Liver (tissue), 9 donors: ENCODE measurements around the gene PSMD7. TPM values are rescaled to one million over a fixed set of nuclear protein-coding genes. Genes with fewer than 3 reads are reported as not detected.

Experiments
- DNase-seq: peaks from one replicate; pipeline ENCODE4 v3.0.0-alpha.2; 2017; ENCODE audit warnings: low spot score
- H3K27ac ChIP-seq, 2 donors: one replicate each; pipeline ENCODE4 v1.7.0; 2013; ENCODE audit warnings: inconsistent platforms in 2 of 2, low read length in 2 of 2, control low read depth in 1 of 2, low read depth in 1 of 2, mild to moderate bottlenecking in 1 of 2
- H3K27me3 ChIP-seq, 4 donors: one replicate each; pipeline versions ENCODE4 v1.6.1 to v1.7.0; 2013; ENCODE audit warnings: low read length in 3 of 4, inconsistent platforms in 1 of 4, mild to moderate bottlenecking in 1 of 4, moderate library complexity in 1 of 4; ENCODE audit not compliant: control insufficient read depth in 4 of 4, insufficient read depth in 4 of 4
- H3K36me3 ChIP-seq, 4 donors: one replicate each; pipeline versions ENCODE4 v1.6.1 to v1.7.0; 2013; ENCODE audit warnings: low read length in 3 of 4, mild to moderate bottlenecking in 3 of 4, low read depth in 1 of 4, moderate library complexity in 1 of 4; ENCODE audit not compliant: control insufficient read depth in 4 of 4, insufficient read depth in 3 of 4
- H3K4me1 ChIP-seq, 4 donors: one replicate each; pipeline versions ENCODE4 v1.6.1 to v1.7.0; 2013; ENCODE audit warnings: low read length in 3 of 4, mild to moderate bottlenecking in 3 of 4, moderate library complexity in 1 of 4; ENCODE audit not compliant: control insufficient read depth in 4 of 4, insufficient read depth in 4 of 4
- H3K4me3 ChIP-seq, 3 donors: one replicate each; pipeline versions ENCODE4 v1.6.1 to v1.7.0; 2013; ENCODE audit warnings: low read length in 3 of 3, control low read depth in 1 of 3, low read depth in 1 of 3, mild to moderate bottlenecking in 1 of 3
- H3K9ac ChIP-seq, 2 donors: one replicate each; pipeline ENCODE4 v1.7.0; 2013; ENCODE audit warnings: low read length in 2 of 2, mild to moderate bottlenecking in 2 of 2, moderate library complexity in 2 of 2, control low read depth in 1 of 2, low read depth in 1 of 2
- H3K9me3 ChIP-seq, 4 donors: one replicate each; pipeline versions ENCODE4 v1.6.1 to v1.7.0; 2013; ENCODE audit warnings: low read length in 3 of 4; ENCODE audit not compliant: control insufficient read depth in 4 of 4
- EGR1 ChIP-seq, 2 donors: IDR thresholded peaks; 2 replicates each; pipeline ENCODE4 v1.6.1; 2016 to 2018; ENCODE audit warnings: antibody characterized with exemption in 2 of 2, low read depth in 2 of 2
- FOXA1 ChIP-seq: IDR thresholded peaks from 2 replicates; pipeline ENCODE4 v1.6.1; 2016; ENCODE audit warnings: antibody characterized with exemption
- GABPA ChIP-seq, 2 donors: IDR thresholded peaks in 1 of 2; conservative IDR thresholded peaks in 1 of 2; 2 replicates each; pipeline ENCODE4 v1.6.1; 2016; ENCODE audit warnings: antibody characterized with exemption in 2 of 2, mild to moderate bottlenecking in 1 of 2, moderate library complexity in 1 of 2
- HNF4A ChIP-seq, 2 donors: conservative IDR thresholded peaks; 2 replicates each; pipeline ENCODE4 v1.6.1; 2016; ENCODE audit warnings: antibody characterized with exemption in 2 of 2, mild to moderate bottlenecking in 2 of 2
- HNF4G ChIP-seq: IDR thresholded peaks from 2 replicates; pipeline ENCODE4 v1.6.1; 2016; ENCODE audit warnings: antibody characterized with exemption
- JUND ChIP-seq, 2 donors: IDR thresholded peaks; 2 replicates each; pipeline ENCODE4 v1.6.1; 2016; ENCODE audit warnings: antibody characterized with exemption in 2 of 2
- NR2F2 ChIP-seq: IDR thresholded peaks from 2 replicates; pipeline ENCODE4 v1.6.1; 2016; ENCODE audit warnings: antibody characterized with exemption
- RAD21 ChIP-seq, 2 donors: IDR thresholded peaks; 2 replicates each; pipeline ENCODE4 v1.6.1; 2016; ENCODE audit warnings: antibody characterized with exemption in 2 of 2, mild to moderate bottlenecking in 2 of 2
- RXRA ChIP-seq, 2 donors: IDR thresholded peaks; 2 replicates each; pipeline ENCODE4 v1.6.1; 2017 to 2018; ENCODE audit warnings: antibody characterized with exemption in 2 of 2, mild to moderate bottlenecking in 1 of 2
- SP1 ChIP-seq: IDR thresholded peaks from 2 replicates; pipeline ENCODE4 v1.6.1; 2018; ENCODE audit warnings: antibody characterized with exemption, mild to moderate bottlenecking
- TAF1 ChIP-seq: conservative IDR thresholded peaks from 2 replicates; pipeline ENCODE4 v1.6.1; 2016; ENCODE audit warnings: antibody characterized with exemption, mild to moderate bottlenecking
- YY1 ChIP-seq: IDR thresholded peaks from 2 replicates; pipeline ENCODE4 v1.6.1; 2016; ENCODE audit warnings: antibody characterized with exemption, mild to moderate bottlenecking
- WGBS: extraction: QIAGEN DNeasy Blood & Tissue Kit; methylation state at CpG from one replicate; pipeline ENCODE4 v1.1.7; 2013; 5-methylcytosine and 5-hydroxymethylcytosine counted together
- polyA plus RNA-seq, 2 donors: library from polyadenylated mRNA; stranded (reverse) in 1 of 2; unstranded in 1 of 2; fragments of 200-250 nt in 1 of 2; fragments of >200 nt in 1 of 2; fragmentation: Nextera tagmentation in 1 of 2; extraction: Ambion mirVana in 1 of 2; gene quantifications; one replicate each; pipeline versions ENCODE4 v1.2.1 to v1.2.3, GENCODE V29; 2013 to 2015
- total RNA-seq, 2 donors: library from RNA; depleted of rRNA; stranded (reverse); fragments of >200 nt; gene quantifications; one replicate each; pipeline ENCODE4 v1.2.3, GENCODE V29; 2014
- TF ChIP-seq, protein P1 (sequence below): IDR thresholded peaks from 2 replicates; pipeline ENCODE4 v1.6.1; 2016; ENCODE audit warnings: antibody characterized with exemption
- TF ChIP-seq, protein P2 (sequence below): IDR thresholded peaks from 2 replicates; pipeline ENCODE4 v1.6.1; 2016; ENCODE audit warnings: antibody characterized with exemption
- TF ChIP-seq, protein P3 (sequence below): fragments of 150-350 bp; IDR thresholded peaks from 2 replicates; pipeline ENCODE4 v1.5.1; 2017; ENCODE audit warnings: improper control_type of control experiment, low read depth, low read length; ENCODE audit not compliant: missing input control
- TF ChIP-seq, protein P4 (sequence below): IDR thresholded peaks from 2 replicates; pipeline ENCODE4 v1.6.1; 2016; ENCODE audit warnings: antibody characterized with exemption
- TF ChIP-seq, protein P5 (sequence below): IDR thresholded peaks from 2 replicates; pipeline ENCODE4 v1.6.1; 2016; ENCODE audit warnings: antibody characterized with exemption, mild to moderate bottlenecking
- donor health status: healthy.
- donor health status: healthy.
- donor health status: healthy.
- donor health status: healthy.
- donor health status: healthy.

PSMD7 gene
- total and polyA plus RNA-seq, 4 donors, result 33.7 to 84.9 (median 60.9) TPM

DNA sequence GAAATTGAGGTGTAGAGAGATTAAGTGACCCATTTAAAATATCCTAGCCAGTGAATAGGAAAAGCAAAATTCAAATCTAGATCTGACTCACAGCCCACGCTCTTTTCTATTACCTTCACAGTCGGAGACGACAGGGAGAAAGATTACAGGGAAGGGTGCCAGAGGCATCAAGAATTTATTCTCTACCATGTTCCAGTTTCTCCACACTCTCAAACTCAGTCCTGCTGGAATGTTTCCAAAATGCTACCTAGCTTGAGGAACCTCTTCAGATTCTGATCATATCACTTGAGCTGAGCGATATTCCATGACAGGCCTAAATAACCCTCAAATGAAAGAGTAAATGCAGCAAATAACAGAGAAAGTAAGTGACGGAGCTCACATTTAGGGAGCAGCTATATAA, 5.4 kb upstream of the PSMD7 start:
- no peak overlapping the region for H3K9ac ChIP-seq
- H3K27me3 ChIP-seq, result no peaks in the 10 kb centered on the region
- WGBS, result 96% methylated on average over 5 of the region's 5 CpGs
- peak overlapping the region; percentile 6 to 75 for H3K27ac ChIP-seq
- peaks cover 0 to 4% (median 0%) of the 10 kb centered on the region in 4 donors for H3K9me3 ChIP-seq
- no peak overlapping the region for H3K4me3 ChIP-seq
- H3K4me1 ChIP-seq, result peaks cover 0 to 37% (median 31%) of the 10 kb centered on the region in 4 donors
- no peak for TF ChIP-seq TAF1
- no peak for TF ChIP-seq FOXA1
- no peak for TF ChIP-seq RXRA (IDR thresholded peaks at IDR 0.05)
- TF ChIP-seq RAD21 (IDR thresholded peaks at IDR 0.05), result no peak
- TF ChIP-seq, protein P1, sequence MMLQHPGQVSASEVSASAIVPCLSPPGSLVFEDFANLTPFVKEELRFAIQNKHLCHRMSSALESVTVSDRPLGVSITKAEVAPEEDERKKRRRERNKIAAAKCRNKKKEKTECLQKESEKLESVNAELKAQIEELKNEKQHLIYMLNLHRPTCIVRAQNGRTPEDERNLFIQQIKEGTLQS, result no peak
- TF ChIP-seq, protein P2, sequence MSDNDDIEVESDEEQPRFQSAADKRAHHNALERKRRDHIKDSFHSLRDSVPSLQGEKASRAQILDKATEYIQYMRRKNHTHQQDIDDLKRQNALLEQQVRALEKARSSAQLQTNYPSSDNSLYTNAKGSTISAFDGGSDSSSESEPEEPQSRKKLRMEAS, result no peak
- no peak for TF ChIP-seq SP1
- no peak for TF ChIP-seq HNF4G
- TF ChIP-seq JUND (IDR thresholded peaks at IDR 0.05), result no peak
- TF ChIP-seq HNF4A (conservative IDR thresholded peaks at IDR 0.05), result no peak
- TF ChIP-seq, protein P3, sequence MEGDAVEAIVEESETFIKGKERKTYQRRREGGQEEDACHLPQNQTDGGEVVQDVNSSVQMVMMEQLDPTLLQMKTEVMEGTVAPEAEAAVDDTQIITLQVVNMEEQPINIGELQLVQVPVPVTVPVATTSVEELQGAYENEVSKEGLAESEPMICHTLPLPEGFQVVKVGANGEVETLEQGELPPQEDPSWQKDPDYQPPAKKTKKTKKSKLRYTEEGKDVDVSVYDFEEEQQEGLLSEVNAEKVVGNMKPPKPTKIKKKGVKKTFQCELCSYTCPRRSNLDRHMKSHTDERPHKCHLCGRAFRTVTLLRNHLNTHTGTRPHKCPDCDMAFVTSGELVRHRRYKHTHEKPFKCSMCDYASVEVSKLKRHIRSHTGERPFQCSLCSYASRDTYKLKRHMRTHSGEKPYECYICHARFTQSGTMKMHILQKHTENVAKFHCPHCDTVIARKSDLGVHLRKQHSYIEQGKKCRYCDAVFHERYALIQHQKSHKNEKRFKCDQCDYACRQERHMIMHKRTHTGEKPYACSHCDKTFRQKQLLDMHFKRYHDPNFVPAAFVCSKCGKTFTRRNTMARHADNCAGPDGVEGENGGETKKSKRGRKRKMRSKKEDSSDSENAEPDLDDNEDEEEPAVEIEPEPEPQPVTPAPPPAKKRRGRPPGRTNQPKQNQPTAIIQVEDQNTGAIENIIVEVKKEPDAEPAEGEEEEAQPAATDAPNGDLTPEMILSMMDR, result no peak
- no peak for TF ChIP-seq GABPA (IDR thresholded peaks at IDR 0.05 in 1 of 2, conservative IDR thresholded peaks at IDR 0.05 in 1 of 2)
- TF ChIP-seq, protein P4, sequence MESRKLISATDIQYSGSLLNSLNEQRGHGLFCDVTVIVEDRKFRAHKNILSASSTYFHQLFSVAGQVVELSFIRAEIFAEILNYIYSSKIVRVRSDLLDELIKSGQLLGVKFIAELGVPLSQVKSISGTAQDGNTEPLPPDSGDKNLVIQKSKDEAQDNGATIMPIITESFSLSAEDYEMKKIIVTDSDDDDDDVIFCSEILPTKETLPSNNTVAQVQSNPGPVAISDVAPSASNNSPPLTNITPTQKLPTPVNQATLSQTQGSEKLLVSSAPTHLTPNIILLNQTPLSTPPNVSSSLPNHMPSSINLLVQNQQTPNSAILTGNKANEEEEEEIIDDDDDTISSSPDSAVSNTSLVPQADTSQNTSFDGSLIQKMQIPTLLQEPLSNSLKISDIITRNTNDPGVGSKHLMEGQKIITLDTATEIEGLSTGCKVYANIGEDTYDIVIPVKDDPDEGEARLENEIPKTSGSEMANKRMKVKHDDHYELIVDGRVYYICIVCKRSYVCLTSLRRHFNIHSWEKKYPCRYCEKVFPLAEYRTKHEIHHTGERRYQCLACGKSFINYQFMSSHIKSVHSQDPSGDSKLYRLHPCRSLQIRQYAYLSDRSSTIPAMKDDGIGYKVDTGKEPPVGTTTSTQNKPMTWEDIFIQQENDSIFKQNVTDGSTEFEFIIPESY, result no peak
- no peak for TF ChIP-seq NR2F2
- TF ChIP-seq, protein P5, sequence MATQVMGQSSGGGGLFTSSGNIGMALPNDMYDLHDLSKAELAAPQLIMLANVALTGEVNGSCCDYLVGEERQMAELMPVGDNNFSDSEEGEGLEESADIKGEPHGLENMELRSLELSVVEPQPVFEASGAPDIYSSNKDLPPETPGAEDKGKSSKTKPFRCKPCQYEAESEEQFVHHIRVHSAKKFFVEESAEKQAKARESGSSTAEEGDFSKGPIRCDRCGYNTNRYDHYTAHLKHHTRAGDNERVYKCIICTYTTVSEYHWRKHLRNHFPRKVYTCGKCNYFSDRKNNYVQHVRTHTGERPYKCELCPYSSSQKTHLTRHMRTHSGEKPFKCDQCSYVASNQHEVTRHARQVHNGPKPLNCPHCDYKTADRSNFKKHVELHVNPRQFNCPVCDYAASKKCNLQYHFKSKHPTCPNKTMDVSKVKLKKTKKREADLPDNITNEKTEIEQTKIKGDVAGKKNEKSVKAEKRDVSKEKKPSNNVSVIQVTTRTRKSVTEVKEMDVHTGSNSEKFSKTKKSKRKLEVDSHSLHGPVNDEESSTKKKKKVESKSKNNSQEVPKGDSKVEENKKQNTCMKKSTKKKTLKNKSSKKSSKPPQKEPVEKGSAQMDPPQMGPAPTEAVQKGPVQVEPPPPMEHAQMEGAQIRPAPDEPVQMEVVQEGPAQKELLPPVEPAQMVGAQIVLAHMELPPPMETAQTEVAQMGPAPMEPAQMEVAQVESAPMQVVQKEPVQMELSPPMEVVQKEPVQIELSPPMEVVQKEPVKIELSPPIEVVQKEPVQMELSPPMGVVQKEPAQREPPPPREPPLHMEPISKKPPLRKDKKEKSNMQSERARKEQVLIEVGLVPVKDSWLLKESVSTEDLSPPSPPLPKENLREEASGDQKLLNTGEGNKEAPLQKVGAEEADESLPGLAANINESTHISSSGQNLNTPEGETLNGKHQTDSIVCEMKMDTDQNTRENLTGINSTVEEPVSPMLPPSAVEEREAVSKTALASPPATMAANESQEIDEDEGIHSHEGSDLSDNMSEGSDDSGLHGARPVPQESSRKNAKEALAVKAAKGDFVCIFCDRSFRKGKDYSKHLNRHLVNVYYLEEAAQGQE, result no peak
- no peak for TF ChIP-seq EGR1 (IDR thresholded peaks at IDR 0.05; ENCODE audit: low read depth in 2 of 2)
- TF ChIP-seq YY1, result no peak
- DNase-seq, result no peak
- H3K36me3 ChIP-seq, result no peaks in the 10 kb centered on the region
